WTC11 (cell line): ENCODE data around the gene TFPT. TPM values are rescaled to one million over a fixed set of nuclear protein-coding genes. Genes with fewer than 3 reads are reported as not detected.

ENCODE experiments used
- ATAC-seq: fragments of 200-7000 bp; cut with Tn5 transposase; 2 replicates; pipeline ENCODE4 v1.10.0; 2021; ENCODE audit warnings: mild to moderate bottlenecking, moderate library complexity
- CTCF ChIA-PET: fragments of 300-600 bp; sonication (Branson Sonifier 250); formaldehyde crosslinking; loops from one replicate; lab custom pipeline; 2021; ENCODE audit warnings: antibody characterized with exemption; lab: Charles Lee
- POLR2A ChIA-PET: fragments of 350-600 bp; sonication (Branson Sonifier 250); formaldehyde crosslinking; loops from one replicate; lab custom pipeline; 2021; ENCODE audit warnings: antibody characterized with exemption; lab: Charles Lee
- DNase-seq: peaks from one replicate; pipeline ENCODE4 v3.0.0; 2021; ENCODE audit warnings: low spot score
- H3K27ac Mint-ChIP-seq: 2 replicates; pipeline ENCODE4 v1.8.0; 2021; ENCODE audit warnings: mixed read lengths
- H3K27me3 Mint-ChIP-seq: 2 replicates; pipeline ENCODE4 v1.8.0; 2021; ENCODE audit warnings: low read depth, mild to moderate bottlenecking, moderate library complexity, mixed read lengths
- H3K36me3 Mint-ChIP-seq: 2 replicates; pipeline ENCODE4 v1.8.0; 2021; ENCODE audit warnings: mixed read lengths
- H3K4me1 Mint-ChIP-seq: 2 replicates; pipeline ENCODE4 v1.8.0; 2022; ENCODE audit warnings: mixed read lengths
- H3K4me3 Mint-ChIP-seq: 2 replicates; pipeline ENCODE4 v1.8.0; 2021; ENCODE audit warnings: mild to moderate bottlenecking, moderate library complexity, mixed read lengths
- H3K9me3 Mint-ChIP-seq: 2 replicates; pipeline ENCODE4 v1.8.0; 2021; ENCODE audit warnings: mixed read lengths
- EMX1 ChIP-seq: fragments of 250-450 bp; sonication (Bioruptor Pico); IDR thresholded peaks from 2 replicates; pipeline ENCODE4 v1.8.0; 2021; ENCODE audit warnings: mild to moderate bottlenecking
- JUN ChIP-seq: sonication (generic); formaldehyde crosslinking; IDR thresholded peaks from 2 replicates; pipeline ENCODE4 v1.8.0; 2023; ENCODE audit warnings: mild to moderate bottlenecking, missing genetic modification reagents
- KAT7 ChIP-seq: sonication (generic); formaldehyde crosslinking; IDR thresholded peaks from 2 replicates; pipeline ENCODE4 v1.8.1; 2023; ENCODE audit warnings: missing genetic modification reagents, mild to moderate bottlenecking, borderline replicate concordance
- MXD4 ChIP-seq: fragments of 250-450 bp; sonication (Bioruptor Pico); IDR thresholded peaks from 2 replicates; pipeline ENCODE4 v1.8.0; 2021; ENCODE audit warnings: mild to moderate bottlenecking, moderate library complexity, borderline replicate concordance
- MYBL2 ChIP-seq: sonication (generic); formaldehyde crosslinking; IDR thresholded peaks from 2 replicates; pipeline ENCODE4 v1.8.1; 2023; ENCODE audit warnings: mild to moderate bottlenecking, moderate library complexity, missing genetic modification reagents
- NR3C1 ChIP-seq: sonication (generic); formaldehyde crosslinking; conservative IDR thresholded peaks from 2 replicates; pipeline ENCODE4 v1.8.1; 2023; ENCODE audit warnings: low read depth, mild to moderate bottlenecking, missing genetic modification reagents
- RORB ChIP-seq: fragments of 250-450 bp; sonication (Bioruptor Pico); IDR thresholded peaks from 2 replicates; pipeline ENCODE4 v1.9.0; 2021; ENCODE audit warnings: mild to moderate bottlenecking
- SMAD3 ChIP-seq: sonication (generic); formaldehyde crosslinking; IDR thresholded peaks from 2 replicates; pipeline ENCODE4 v1.8.0; 2022; ENCODE audit warnings: missing genetic modification reagents, mild to moderate bottlenecking, borderline replicate concordance
- SMAD4 ChIP-seq: sonication (generic); formaldehyde crosslinking; IDR thresholded peaks from 2 replicates; pipeline ENCODE4 v1.8.0; 2022; ENCODE audit warnings: mild to moderate bottlenecking, missing genetic modification reagents
- ZNF263 ChIP-seq: sonication (generic); formaldehyde crosslinking; IDR thresholded peaks from 2 replicates; pipeline ENCODE4 v1.8.1; 2022; ENCODE audit warnings: low read depth, mild to moderate bottlenecking, moderate library complexity, missing genetic modification reagents
- ZNF416 ChIP-seq: fragments of 250-450 bp; sonication (Bioruptor Pico); IDR thresholded peaks from 2 replicates; pipeline ENCODE4 v1.9.0; 2021; ENCODE audit warnings: mild to moderate bottlenecking, inconsistent platforms
- total RNA-seq: library from RNA; stranded (reverse); gene quantifications from 3 replicates; pipeline ENCODE4 v1.2.3, GENCODE V29; 2021
- TF ChIP-seq, protein P1 (sequence below): fragments of 250-450 bp; sonication (Bioruptor Pico); IDR thresholded peaks from 2 replicates; pipeline ENCODE4 v2.1.2; 2022; ENCODE audit warnings: mild to moderate bottlenecking, moderate library complexity
- TF ChIP-seq, protein P2 (sequence below): sonication (generic); formaldehyde crosslinking; IDR thresholded peaks from 2 replicates; pipeline ENCODE4 v1.8.1; 2022; ENCODE audit warnings: mild to moderate bottlenecking, missing genetic modification reagents, moderate library complexity, borderline replicate concordance
- TF ChIP-seq, protein P3 (sequence below): sonication (generic); formaldehyde crosslinking; IDR thresholded peaks from 2 replicates; pipeline ENCODE4 v1.8.1; 2023; ENCODE audit warnings: mild to moderate bottlenecking, missing genetic modification reagents, moderate library complexity
- TF ChIP-seq, protein P4 (sequence below): sonication (generic); formaldehyde crosslinking; IDR thresholded peaks from 2 replicates; pipeline ENCODE4 v1.8.1; 2023; ENCODE audit warnings: mild to moderate bottlenecking, moderate library complexity, missing genetic modification reagents
- TF ChIP-seq, protein P5 (sequence below): sonication (generic); formaldehyde crosslinking; IDR thresholded peaks from 2 replicates; pipeline ENCODE4 v1.8.0; 2022; ENCODE audit warnings: mild to moderate bottlenecking, missing genetic modification reagents
- TF ChIP-seq, protein P6 (sequence below): sonication (generic); formaldehyde crosslinking; IDR thresholded peaks from 2 replicates; pipeline ENCODE4 v1.8.1; 2023; ENCODE audit warnings: mild to moderate bottlenecking, missing genetic modification reagents, moderate library complexity

TFPT gene
- total RNA-seq, 1 experiment from 2014 or later: 24.6 TPM

DNA sequence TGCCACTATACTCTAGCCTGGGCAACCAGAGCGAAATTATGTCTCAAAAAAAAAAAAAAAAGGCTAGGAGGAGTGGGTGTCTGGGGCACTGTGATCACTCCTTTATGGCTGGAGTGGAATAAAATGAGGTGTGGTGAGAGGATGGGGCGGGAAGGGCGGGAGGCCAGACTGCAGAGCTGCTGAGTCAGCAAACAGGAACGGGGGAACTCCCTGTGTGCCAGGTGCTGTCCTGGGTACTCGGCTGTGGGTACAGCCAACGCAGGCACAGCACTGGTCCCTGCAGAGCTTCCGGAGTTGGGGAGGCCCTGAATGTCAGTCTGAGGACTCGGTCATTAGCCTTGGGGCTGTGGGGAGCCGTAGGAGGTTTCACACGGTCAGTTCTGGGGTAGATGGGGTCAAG lies 5.8 kb upstream of the TFPT start (continued):
- TF ChIP-seq, protein P1, sequence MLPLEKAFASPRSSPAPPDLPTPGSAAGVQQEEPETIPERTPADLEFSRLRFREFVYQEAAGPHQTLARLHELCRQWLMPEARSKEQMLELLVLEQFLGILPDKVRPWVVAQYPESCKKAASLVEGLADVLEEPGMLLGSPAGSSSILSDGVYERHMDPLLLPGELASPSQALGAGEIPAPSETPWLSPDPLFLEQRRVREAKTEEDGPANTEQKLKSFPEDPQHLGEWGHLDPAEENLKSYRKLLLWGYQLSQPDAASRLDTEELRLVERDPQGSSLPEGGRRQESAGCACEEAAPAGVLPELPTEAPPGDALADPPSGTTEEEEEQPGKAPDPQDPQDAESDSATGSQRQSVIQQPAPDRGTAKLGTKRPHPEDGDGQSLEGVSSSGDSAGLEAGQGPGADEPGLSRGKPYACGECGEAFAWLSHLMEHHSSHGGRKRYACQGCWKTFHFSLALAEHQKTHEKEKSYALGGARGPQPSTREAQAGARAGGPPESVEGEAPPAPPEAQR (CRISPR knock-in tag): no peak
- no peak for TF ChIP-seq ZNF416 (CRISPR knock-in tag)
- no peak for TF ChIP-seq KAT7 (CRISPR knock-in tag)
- TF ChIP-seq MXD4: no peak
- TF ChIP-seq MYBL2 (CRISPR knock-in tag): no peak
- no peak for TF ChIP-seq SMAD3 (CRISPR knock-in tag)
- TF ChIP-seq, protein P2, sequence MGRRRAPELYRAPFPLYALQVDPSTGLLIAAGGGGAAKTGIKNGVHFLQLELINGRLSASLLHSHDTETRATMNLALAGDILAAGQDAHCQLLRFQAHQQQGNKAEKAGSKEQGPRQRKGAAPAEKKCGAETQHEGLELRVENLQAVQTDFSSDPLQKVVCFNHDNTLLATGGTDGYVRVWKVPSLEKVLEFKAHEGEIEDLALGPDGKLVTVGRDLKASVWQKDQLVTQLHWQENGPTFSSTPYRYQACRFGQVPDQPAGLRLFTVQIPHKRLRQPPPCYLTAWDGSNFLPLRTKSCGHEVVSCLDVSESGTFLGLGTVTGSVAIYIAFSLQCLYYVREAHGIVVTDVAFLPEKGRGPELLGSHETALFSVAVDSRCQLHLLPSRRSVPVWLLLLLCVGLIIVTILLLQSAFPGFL: no peak
- TF ChIP-seq ZNF263 (CRISPR knock-in tag): no peak
- TF ChIP-seq, protein P3, sequence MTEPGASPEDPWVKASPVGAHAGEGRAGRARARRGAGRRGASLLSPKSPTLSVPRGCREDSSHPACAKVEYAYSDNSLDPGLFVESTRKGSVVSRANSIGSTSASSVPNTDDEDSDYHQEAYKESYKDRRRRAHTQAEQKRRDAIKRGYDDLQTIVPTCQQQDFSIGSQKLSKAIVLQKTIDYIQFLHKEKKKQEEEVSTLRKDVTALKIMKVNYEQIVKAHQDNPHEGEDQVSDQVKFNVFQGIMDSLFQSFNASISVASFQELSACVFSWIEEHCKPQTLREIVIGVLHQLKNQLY (CRISPR knock-in tag): no peak
- TF ChIP-seq, protein P4, sequence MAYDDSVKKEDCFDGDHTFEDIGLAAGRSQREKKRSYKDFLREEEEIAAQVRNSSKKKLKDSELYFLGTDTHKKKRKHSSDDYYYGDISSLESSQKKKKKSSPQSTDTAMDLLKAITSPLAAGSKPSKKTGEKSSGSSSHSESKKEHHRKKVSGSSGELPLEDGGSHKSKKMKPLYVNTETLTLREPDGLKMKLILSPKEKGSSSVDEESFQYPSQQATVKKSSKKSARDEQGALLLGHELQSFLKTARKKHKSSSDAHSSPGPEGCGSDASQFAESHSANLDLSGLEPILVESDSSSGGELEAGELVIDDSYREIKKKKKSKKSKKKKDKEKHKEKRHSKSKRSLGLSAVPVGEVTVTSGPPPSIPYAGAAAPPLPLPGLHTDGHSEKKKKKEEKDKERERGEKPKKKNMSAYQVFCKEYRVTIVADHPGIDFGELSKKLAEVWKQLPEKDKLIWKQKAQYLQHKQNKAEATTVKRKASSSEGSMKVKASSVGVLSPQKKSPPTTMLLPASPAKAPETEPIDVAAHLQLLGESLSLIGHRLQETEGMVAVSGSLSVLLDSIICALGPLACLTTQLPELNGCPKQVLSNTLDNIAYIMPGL: no peak
- TF ChIP-seq NR3C1 (CRISPR knock-in tag): no peak

DNA sequence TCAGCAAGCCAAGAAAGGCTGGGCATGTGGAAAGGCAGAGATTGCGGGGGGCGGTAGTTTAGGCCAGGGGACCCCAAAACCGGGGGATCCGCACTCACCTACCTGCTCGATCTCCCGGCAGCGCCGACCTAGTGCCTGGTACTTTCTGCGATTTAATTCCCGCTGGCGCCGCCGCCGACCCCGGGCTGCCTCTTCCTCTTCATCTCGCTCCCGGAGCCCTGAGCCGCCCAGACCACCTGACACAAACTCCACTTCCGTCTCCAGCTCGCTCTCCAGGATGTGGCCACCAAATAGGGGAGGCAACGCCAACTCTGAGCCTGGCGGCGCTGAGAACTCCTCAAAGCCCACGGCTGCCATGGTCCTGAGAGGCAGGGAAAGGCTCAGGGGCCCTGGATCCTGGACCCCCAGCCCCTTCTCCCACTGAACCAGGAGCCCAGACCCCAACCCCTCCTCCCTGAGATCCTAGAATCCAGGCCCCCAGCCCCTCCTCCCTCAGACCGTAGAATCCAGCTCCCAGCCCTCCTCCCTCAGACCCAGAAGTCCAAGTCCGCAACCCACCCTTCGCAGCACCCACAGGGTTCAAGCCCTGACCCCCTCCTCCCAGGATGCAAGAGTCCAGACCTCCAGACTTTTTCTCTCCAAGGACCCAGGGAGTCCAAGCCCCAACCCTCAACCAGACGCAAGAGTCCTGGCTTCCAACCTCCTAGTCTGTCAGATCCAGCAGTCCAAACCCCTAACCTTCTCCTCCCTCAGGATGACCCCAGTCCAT lies 933 bp downstream of the TFPT start:
- Mint-ChIP-seq H3K4me3 (peak overlapping the region; percentile 95), H3K27ac (peak overlapping the region; percentile 93), H3K4me1 (peaks cover 22% of the 10 kb centered on the region), H3K27me3 (no peaks in the 10 kb centered on the region; the same call in 1 of the 2 replicates), H3K36me3 (peaks cover 28% of the 10 kb centered on the region), H3K9me3 (no peaks in the 10 kb centered on the region)
- ChIA-PET POLR2A (interaction anchor here (0.5 to 3.1 kb wide), 5 partner anchors 11 to 247 kb away, joined by 3 to 23 read pairs (median 5); partner anchors contain the start of genes CNOT3, MYADM and NDUFA3), CTCF (interaction anchor here (0.8 to 2.5 kb wide), 9 partner anchors 17 to 202 kb away, joined by 3 to 9 read pairs (median 3); partner anchors contain the start of gene CNOT3)
- no peak for DNase-seq
- TF ChIP-seq JUN (CRISPR knock-in tag) (no peak), EMX1 (CRISPR knock-in tag) (0 out of 2 replicates have a peak, but pooled peaks have one; percentile 31), RORB (CRISPR knock-in tag) (no peak), SMAD4 (CRISPR knock-in tag) (no peak)
- TF ChIP-seq, protein P5, sequence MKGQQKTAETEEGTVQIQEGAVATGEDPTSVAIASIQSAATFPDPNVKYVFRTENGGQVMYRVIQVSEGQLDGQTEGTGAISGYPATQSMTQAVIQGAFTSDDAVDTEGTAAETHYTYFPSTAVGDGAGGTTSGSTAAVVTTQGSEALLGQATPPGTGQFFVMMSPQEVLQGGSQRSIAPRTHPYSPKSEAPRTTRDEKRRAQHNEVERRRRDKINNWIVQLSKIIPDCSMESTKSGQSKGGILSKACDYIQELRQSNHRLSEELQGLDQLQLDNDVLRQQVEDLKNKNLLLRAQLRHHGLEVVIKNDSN (CRISPR knock-in tag): peak; percentile 20; the same call in 1 of the 2 replicates
- TF ChIP-seq, protein P6, sequence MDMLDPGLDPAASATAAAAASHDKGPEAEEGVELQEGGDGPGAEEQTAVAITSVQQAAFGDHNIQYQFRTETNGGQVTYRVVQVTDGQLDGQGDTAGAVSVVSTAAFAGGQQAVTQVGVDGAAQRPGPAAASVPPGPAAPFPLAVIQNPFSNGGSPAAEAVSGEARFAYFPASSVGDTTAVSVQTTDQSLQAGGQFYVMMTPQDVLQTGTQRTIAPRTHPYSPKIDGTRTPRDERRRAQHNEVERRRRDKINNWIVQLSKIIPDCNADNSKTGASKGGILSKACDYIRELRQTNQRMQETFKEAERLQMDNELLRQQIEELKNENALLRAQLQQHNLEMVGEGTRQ (CRISPR knock-in tag): peak; percentile 42; the same call in 1 of the 2 replicates
- TF ChIP-seq, protein P1 (CRISPR knock-in tag): no peak
- ATAC-seq: peak; percentile 17
